Tibial nerve (tissue), 4 donors: Measurements from ENCODE around the gene ANKRD53.

Source experiments
- CTCF ChIP-seq, 5 experiments: fragments of 200-600 bp in 3 of 5; fragments of 450-650 bp in 2 of 5; sonication (generic) in 3 of 5; IDR thresholded peaks; one replicate each; pipeline ENCODE4 v1.5.1; 2016 to 2019; ENCODE audit warnings: antibody characterized with exemption in 5 of 5, mild to moderate bottlenecking in 3 of 5, moderate library complexity in 2 of 5
- EP300 ChIP-seq, 2 donors: sonication (generic); formaldehyde crosslinking; IDR thresholded peaks; one replicate each; pipeline ENCODE4 v1.6.1; 2017; ENCODE audit warnings: antibody characterized with exemption in 2 of 2, mild to moderate bottlenecking in 1 of 2
- POLR2A ChIP-seq, 2 donors: fragments of 450-650 bp; IDR thresholded peaks; one replicate each; pipeline ENCODE4 v1.6.1; 2017; ENCODE audit warnings: antibody characterized with exemption in 2 of 2, mild to moderate bottlenecking in 2 of 2, moderate library complexity in 2 of 2

DNA sequence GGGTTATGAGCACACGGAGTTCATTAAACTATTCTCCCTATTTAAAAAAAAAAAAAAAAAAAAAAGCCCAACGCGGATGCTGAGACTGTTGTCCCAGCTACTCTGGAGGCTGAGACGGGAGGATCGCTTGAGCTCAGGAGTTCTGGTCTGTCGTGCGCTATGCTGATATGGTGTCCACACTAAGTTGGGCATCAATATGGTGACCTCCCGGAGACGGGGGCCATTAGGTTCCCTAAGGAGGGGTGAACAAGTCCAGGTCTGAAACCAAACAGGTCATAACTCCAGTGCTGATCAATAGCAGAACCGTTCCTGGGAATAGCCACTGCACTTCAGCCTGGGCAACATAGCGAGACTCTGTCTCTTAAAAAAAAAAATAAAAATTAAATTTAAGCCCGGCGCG, 12.9 kb upstream of the ANKRD53 start:
- TF ChIP-seq CTCF (IDR thresholded peaks at IDR 0.05) (no peak), EP300 (IDR thresholded peaks at IDR 0.05) (no peak), POLR2A (IDR thresholded peaks at IDR 0.05) (no peak)
